Hippocampal formation (tissue), 2 donors: ENCODE results near the gene PSMD4.
"Not testable (repeated sequence)": the region's sequence is repeated elsewhere in the genome, so short reads cannot be mapped to it uniquely, and the experiment has no call there.

ENCODE experiments used
- DNase-seq, 2 donors: peaks; one replicate each; lab custom pipeline; 2025; lab: John Stamatoyannopoulos, UW

The PSMD4 gene

GRCh38 chr1:151273924-151274466, 19.5 kb downstream of the PSMD4 start:
- DNase-seq, result no peak

GRCh38 chr1:151275341-151275740, 20.8 kb downstream of the PSMD4 start:
- DNase-seq, result not testable (repeated sequence)

GRCh38 chr1:151277249-151277648, 22.7 kb downstream of the PSMD4 start:
- no peak for DNase-seq

GRCh38 chr1:151281225-151281968, 26.9 kb downstream of the PSMD4 start:
- DNase-seq, result peak; percentile 89 to 94

- DNase-seq, result peak; percentile 100
Measured at GRCh38 chr1:151281969-151282882, 27.7 kb downstream of the PSMD4 start, which contains the start of gene ZNF687. Gene ZNF687, plus strand, starts transcription at chr1:151282299. Its CDS starts 3,993 bp downstream, at chr1:151286292.

GRCh38 chr1:151282883-151283725, 28.6 kb downstream of the PSMD4 start:
- no peak for DNase-seq

GRCh38 chr1:151284013-151284577, 29.6 kb downstream of the PSMD4 start:
- DNase-seq, result no peak

GRCh38 chr1:151286619-151287340, 32.2 kb downstream of the PSMD4 start:
- DNase-seq, result no peak

- DNase-seq, result no peak
Measured at GRCh38 chr1:151287341-151287699, 32.8 kb downstream of the PSMD4 start.

- no peak for DNase-seq
Measured at GRCh38 chr1:151287767-151288500, 33.4 kb downstream of the PSMD4 start.

GRCh38 chr1:151288502-151288901, 34.0 kb downstream of the PSMD4 start:
- no peak for DNase-seq

- DNase-seq, result no peak
Measured at GRCh38 chr1:151289080-151289935, 34.8 kb downstream of the PSMD4 start.

- no peak for DNase-seq
Measured at GRCh38 chr1:151289991-151290708, 35.6 kb downstream of the PSMD4 start.

- no peak for DNase-seq
Measured at GRCh38 chr1:151290709-151291303, 36.3 kb downstream of the PSMD4 start.

GRCh38 chr1:151292207-151293030, 37.9 kb downstream of the PSMD4 start:
- DNase-seq, result no peak

- no peak for DNase-seq
Measured at GRCh38 chr1:151293093-151293492, 38.6 kb downstream of the PSMD4 start.
